T-helper 1 cell (primary cell): ENCODE measurements around the gene PTOV1.
A peak's percentile ranks its signal among the peaks of the same experiment; 100 is the strongest.

ENCODE experiments used
- DNase-seq, 5 donors: peaks; one replicate each; pipeline ENCODE4 v3.0.0-alpha.2; 2012 to 2020

PTOV1 gene

GRCh38 chr19:49844138-49845095 is 6.5 kb upstream of the PTOV1 start:
- DNase-seq = no peak

- no peak for DNase-seq
These were observed 5.5 kb upstream of the PTOV1 start for GRCh38 chr19:49845414-49845813.

- DNase-seq = no peak
These were observed 4.6 kb upstream of the PTOV1 start for GRCh38 chr19:49846408-49846807.

GRCh38 chr19:49847731-49848696 is 2.9 kb upstream of the PTOV1 start:
- DNase-seq = peak in 1 of 5 donors; percentile 60

GRCh38 chr19:49848938-49849337 is 2.0 kb upstream of the PTOV1 start:
- no peak for DNase-seq

- DNase-seq = no peak
These were observed 1.3 kb upstream of the PTOV1 start for GRCh38 chr19:49849433-49850220.

GRCh38 chr19:49850221-49850486 is 805 bp upstream of the PTOV1 start:
- DNase-seq = no peak

- DNase-seq = peak in 1 of 5 donors; percentile 35
These were observed 699 bp downstream of the PTOV1 start for GRCh38 chr19:49851456-49852259.

- no peak for DNase-seq
These were observed 1.7 kb downstream of the PTOV1 start for GRCh38 chr19:49852631-49853126.

- DNase-seq = no peak
These were observed 3.0 kb downstream of the PTOV1 start for GRCh38 chr19:49853852-49854377.

- DNase-seq = no peak
These were observed 3.7 kb downstream of the PTOV1 start for GRCh38 chr19:49854378-49855263.

- no peak for DNase-seq
These were observed 4.3 kb downstream of the PTOV1 start for GRCh38 chr19:49855277-49855675.

- no peak for DNase-seq
These were observed 5.0 kb downstream of the PTOV1 start for GRCh38 chr19:49855676-49856573.

GRCh38 chr19:49856574-49857021 is 5.6 kb downstream of the PTOV1 start:
- DNase-seq = no peak

- no peak for DNase-seq
These were observed 6.3 kb downstream of the PTOV1 start for GRCh38 chr19:49857061-49857837.

- no peak for DNase-seq
These were observed 6.8 kb downstream of the PTOV1 start for GRCh38 chr19:49857838-49858087.

GRCh38 chr19:49858088-49858985 is 7.4 kb downstream of the PTOV1 start:
- no peak for DNase-seq
